HepG2 (cell line): ENCODE measurements around the gene H2AZ1. TPM values are rescaled to one million over a fixed set of nuclear protein-coding genes. Genes with fewer than 3 reads are reported as not detected.

Experiments
- ATAC-seq: fragments of 200-7000 bp; cut with Tn5 transposase; 3 replicates; pipeline ENCODE4 v1.9.1; 2020; ENCODE audit warnings: mild to moderate bottlenecking, moderate library complexity
- BruUV-seq: library from RNA; stranded (reverse); fragments of 400-500 nt; replicated peaks from 2 replicates; lab custom pipeline; 2021; lab: Mats Ljungman, UMichigan
- CTCF ChIA-PET: fragments of 300-600 bp; formaldehyde crosslinking; extraction: SDS; loops from one replicate; lab custom pipeline; 2021; ENCODE audit warnings: low total read pairs, inconsistent platforms, low intra/inter-chr PET ratio; lab: Yijun Ruan, JAX
- POLR2A ChIA-PET: fragments of 350-600 bp; sonication (Branson Sonifier 250); formaldehyde crosslinking; loops from one replicate; lab custom pipeline; 2020; ENCODE audit warnings: antibody characterized with exemption, inconsistent platforms; lab: Yijun Ruan, JAX
- DNase-seq: peaks from one replicate; pipeline ENCODE4 v3.0.0-alpha.2; 2015; ENCODE audit warnings: low spot score
- FAIRE-seq: peaks from 3 replicates; lab custom pipeline; 2011; peaks lifted over from hg19 to GRCh38; lab: Jason Lieb, UNC
- H2AFZ ChIP-seq: one replicate; pipeline ENCODE4 v1.6.1; 2011; ENCODE audit warnings: low read length, inconsistent platforms
- H3K27ac ChIP-seq: fragments of 300-600 bp; 3 replicates; pipeline ENCODE4 v1.8.0; 2011; ENCODE audit warnings: mixed run types, mild to moderate bottlenecking, mixed read lengths, low read length, inconsistent platforms; ENCODE audit not compliant: insufficient read depth; ENCODE audit errors: extremely low read length
- H3K27me3 ChIP-seq, 2 experiments: fragments of 200-600 bp in 1 of 2; 2 replicates in 1 of 2; 3 replicates in 1 of 2; pipeline versions ENCODE4 v1.6.0 to v1.8.0; 2011; ENCODE audit warnings: low read length in 2 of 2, mild to moderate bottlenecking in 2 of 2, moderate library complexity in 2 of 2, inconsistent platforms in 1 of 2; ENCODE audit not compliant: insufficient read depth in 2 of 2, control insufficient read depth in 1 of 2
- H3K36me3 ChIP-seq, 2 experiments: fragments of 200-600 bp in 1 of 2; replicated peaks in 1 of 2; 2 replicates in 1 of 2; 3 replicates in 1 of 2; pipeline versions ENCODE4 v1.5.1 to v1.8.0; 2011; ENCODE audit warnings: low read length in 2 of 2, inconsistent platforms in 1 of 2; ENCODE audit not compliant: insufficient read depth in 2 of 2, control insufficient read depth in 1 of 2
- H3K4me1 ChIP-seq: 2 replicates; pipeline ENCODE4 v1.5.1; 2012; ENCODE audit warnings: low read length, inconsistent platforms; ENCODE audit not compliant: insufficient read depth
- H3K4me2 ChIP-seq: 2 replicates; pipeline ENCODE4 v1.6.0; 2011; ENCODE audit warnings: low read depth, low read length, inconsistent platforms
- H3K4me3 ChIP-seq, 3 experiments: fragments of 200-600 bp in 1 of 3; sonication (generic), shearing (Covaris generic) in 1 of 3; replicated peaks in 1 of 3; 2 replicates each; pipeline ENCODE4 v1.5.1; 2011 to 2016; ENCODE audit warnings: low read length in 3 of 3, inconsistent platforms in 2 of 3, low read depth in 2 of 3, mild to moderate bottlenecking in 2 of 3, control low read depth in 1 of 3, mixed read lengths in 1 of 3; ENCODE audit not compliant: insufficient read depth in 1 of 3
- H3K79me2 ChIP-seq: one replicate; pipeline ENCODE4 v1.6.1; 2011; ENCODE audit warnings: low read length, inconsistent platforms; ENCODE audit not compliant: insufficient read depth
- H3K9ac ChIP-seq: 2 replicates; pipeline ENCODE4 v1.6.0; 2011; ENCODE audit warnings: mild to moderate bottlenecking, low read depth, low read length, inconsistent platforms; ENCODE audit not compliant: insufficient read depth
- H3K9me3 ChIP-seq: 2 replicates; pipeline ENCODE4 v1.5.1; 2012; ENCODE audit warnings: mild to moderate bottlenecking, low read length
- H4K20me1 ChIP-seq: 2 replicates; pipeline ENCODE4 v1.6.0; 2011; ENCODE audit warnings: inconsistent platforms, mild to moderate bottlenecking, low read length, moderate library complexity; ENCODE audit not compliant: insufficient read depth
- EP300 ChIP-seq, 3 experiments: sonication (generic) in 1 of 3; formaldehyde crosslinking in 1 of 3; IDR thresholded peaks; 2 replicates each; pipeline versions ENCODE4 v1.5.1 to v1.6.1; 2011 to 2020; ENCODE audit warnings: low read depth in 2 of 3, low read length in 2 of 3, borderline replicate concordance in 1 of 3, improper control_type of control experiment in 1 of 3, mild to moderate bottlenecking in 1 of 3, missing genetic modification reagents in 1 of 3, moderate library complexity in 1 of 3
- FOXA1 ChIP-seq, 2 experiments: fragments of 450-650 bp in 1 of 2; sonication (generic) in 1 of 2; formaldehyde crosslinking in 1 of 2; IDR thresholded peaks; 2 replicates each; pipeline versions ENCODE4 v1.4.0 to v1.6.1; 2016 to 2020; ENCODE audit warnings: missing genetic modification reagents in 1 of 2
- POLR2G ChIP-seq: fragments of 200-400 bp; formaldehyde crosslinking; IDR thresholded peaks from 2 replicates; pipeline ENCODE4 v1.6.1; 2018; ENCODE audit warnings: mild to moderate bottlenecking, low read depth, low read length, moderate library complexity
- SALL2 ChIP-seq: sonication (generic); formaldehyde crosslinking; IDR thresholded peaks from 2 replicates; pipeline ENCODE4 v1.8.1; 2023; ENCODE audit warnings: mild to moderate bottlenecking, missing genetic modification reagents, inconsistent platforms
- SETDB1 ChIP-seq: sonication (generic); formaldehyde crosslinking; IDR thresholded peaks from 2 replicates; pipeline ENCODE4 v1.5.1; 2020; ENCODE audit warnings: missing genetic modification reagents, mild to moderate bottlenecking, borderline replicate concordance
- SIX4 ChIP-seq: sonication (generic); formaldehyde crosslinking; IDR thresholded peaks from 2 replicates; pipeline ENCODE4 v1.4.0; 2020; ENCODE audit warnings: missing genetic modification reagents
- YY1 ChIP-seq: IDR thresholded peaks from 2 replicates; pipeline ENCODE4 v1.6.1; 2011; ENCODE audit warnings: low read length, low read depth, moderate library complexity, mild to moderate bottlenecking; ENCODE audit not compliant: insufficient read depth, insufficient replicate concordance
- ZNF33B ChIP-seq: sonication (generic); formaldehyde crosslinking; IDR thresholded peaks from 2 replicates; pipeline ENCODE4 v1.5.1; 2020; ENCODE audit warnings: mild to moderate bottlenecking, missing genetic modification reagents
- ZNF616 ChIP-seq: sonication (generic); formaldehyde crosslinking; IDR thresholded peaks from 2 replicates; pipeline ENCODE4 v1.5.0; 2020; ENCODE audit warnings: low read depth, mild to moderate bottlenecking, missing genetic modification reagents
- ZNF841 ChIP-seq: sonication (generic); formaldehyde crosslinking; IDR thresholded peaks from 2 replicates; pipeline ENCODE4 v1.8.1; 2023; ENCODE audit warnings: missing genetic modification reagents, borderline replicate concordance
- in situ Hi-C: cut with HindIII; loops from 2 replicates; pipeline ENCODE4 v1.10.0; 2017; ENCODE audit warnings: low pct_unique_long_range_greater_than_20kb; ENCODE audit not compliant: extremely low pct_ligation_motif_present
- intact Hi-C: fragments of 100-400 bp; cut with micrococcal nuclease; formaldehyde crosslinking; loops from one replicate; pipeline ENCODE4 v1.10.0; 2022; ENCODE audit not compliant: unreplicated experiment
- polyA plus RNA-seq, 8 experiments: library from polyadenylated mRNA; depleted of rRNA in 3 of 8; stranded (reverse) in 7 of 8; unstranded in 1 of 8; fragments of >200 nt; fragmentation: Illumina TruSeq in 4 of 8; extraction: Trizol in 4 of 8; gene quantifications; 2 replicates each; pipeline versions ENCODE4 v1.2.1 to v1.2.3, GENCODE V29; 2011 to 2016; ENCODE audit warnings: low read depth in 4 of 8, missing spikeins in 1 of 8, mixed read lengths in 1 of 8; ENCODE audit not compliant: insufficient read depth in 1 of 8
- total RNA-seq, 5 experiments: library from RNA; depleted of rRNA; stranded (reverse); fragments of >200 nt; fragmentation: Illumina TruSeq; extraction: Trizol; gene quantifications; 2 replicates each; pipeline ENCODE4 v1.2.3, GENCODE V29; 2016; ENCODE audit warnings: low read depth in 1 of 5
- TF ChIP-seq, protein P1 (sequence below): sonication (generic); formaldehyde crosslinking; IDR thresholded peaks from 2 replicates; pipeline ENCODE4 v1.4.0; 2020; ENCODE audit warnings: missing genetic modification reagents

The H2AZ1 gene
- total and polyA plus RNA-seq, 2 of the 13 experiments (the other 11 are each of a cell fraction or from before 2014, with no cell fraction given), result 301 to 574 TPM

DNA sequence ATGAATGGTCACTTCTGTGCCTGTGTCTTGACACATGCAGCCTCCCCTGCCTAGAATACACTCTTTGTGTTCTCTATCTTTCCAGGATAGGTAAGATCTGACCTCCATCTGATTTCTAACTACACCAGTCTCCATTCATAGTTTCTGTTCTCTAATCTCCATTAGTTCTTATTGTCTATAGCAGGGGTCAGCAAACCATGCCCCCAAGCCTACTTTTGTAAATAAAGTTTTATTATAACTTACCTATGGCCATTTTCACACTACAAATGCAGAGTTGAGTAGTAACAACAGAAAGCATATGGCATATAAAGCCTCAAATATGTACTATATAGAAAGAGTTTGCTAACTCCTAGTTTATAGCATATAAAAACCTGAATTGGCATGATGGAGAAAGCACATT is 37.6 kb upstream of the H2AZ1 start:
- H3K9me3 ChIP-seq, result no peaks in the 10 kb centered on the region
- H2AFZ ChIP-seq, result no peak overlapping the region
- intact Hi-C loops, result no loop called here
- ChIA-PET POLR2A (no interaction called here), CTCF (no interaction called here)
- TF ChIP-seq EP300 (IDR thresholded peaks at IDR 0.05; ENCODE audit: low read depth in 2 of 2, low read length in 2 of 2), result no peak
- no peak for TF ChIP-seq EP300 (CRISPR knock-in tag; IDR thresholded peaks at IDR 0.05; ENCODE audit: borderline replicate concordance)
- no peak for TF ChIP-seq YY1
- TF ChIP-seq SIX4 (CRISPR knock-in tag), result no peak
- TF ChIP-seq, protein P1, sequence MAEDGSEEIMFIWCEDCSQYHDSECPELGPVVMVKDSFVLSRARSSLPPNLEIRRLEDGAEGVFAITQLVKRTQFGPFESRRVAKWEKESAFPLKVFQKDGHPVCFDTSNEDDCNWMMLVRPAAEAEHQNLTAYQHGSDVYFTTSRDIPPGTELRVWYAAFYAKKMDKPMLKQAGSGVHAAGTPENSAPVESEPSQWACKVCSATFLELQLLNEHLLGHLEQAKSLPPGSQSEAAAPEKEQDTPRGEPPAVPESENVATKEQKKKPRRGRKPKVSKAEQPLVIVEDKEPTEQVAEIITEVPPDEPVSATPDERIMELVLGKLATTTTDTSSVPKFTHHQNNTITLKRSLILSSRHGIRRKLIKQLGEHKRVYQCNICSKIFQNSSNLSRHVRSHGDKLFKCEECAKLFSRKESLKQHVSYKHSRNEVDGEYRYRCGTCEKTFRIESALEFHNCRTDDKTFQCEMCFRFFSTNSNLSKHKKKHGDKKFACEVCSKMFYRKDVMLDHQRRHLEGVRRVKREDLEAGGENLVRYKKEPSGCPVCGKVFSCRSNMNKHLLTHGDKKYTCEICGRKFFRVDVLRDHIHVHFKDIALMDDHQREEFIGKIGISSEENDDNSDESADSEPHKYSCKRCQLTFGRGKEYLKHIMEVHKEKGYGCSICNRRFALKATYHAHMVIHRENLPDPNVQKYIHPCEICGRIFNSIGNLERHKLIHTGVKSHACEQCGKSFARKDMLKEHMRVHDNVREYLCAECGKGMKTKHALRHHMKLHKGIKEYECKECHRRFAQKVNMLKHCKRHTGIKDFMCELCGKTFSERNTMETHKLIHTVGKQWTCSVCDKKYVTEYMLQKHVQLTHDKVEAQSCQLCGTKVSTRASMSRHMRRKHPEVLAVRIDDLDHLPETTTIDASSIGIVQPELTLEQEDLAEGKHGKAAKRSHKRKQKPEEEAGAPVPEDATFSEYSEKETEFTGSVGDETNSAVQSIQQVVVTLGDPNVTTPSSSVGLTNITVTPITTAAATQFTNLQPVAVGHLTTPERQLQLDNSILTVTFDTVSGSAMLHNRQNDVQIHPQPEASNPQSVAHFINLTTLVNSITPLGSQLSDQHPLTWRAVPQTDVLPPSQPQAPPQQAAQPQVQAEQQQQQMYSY, result no peak
- TF ChIP-seq FOXA1 (IDR thresholded peaks at IDR 0.05), result no peak
- TF ChIP-seq FOXA1 (CRISPR knock-in tag; IDR thresholded peaks at IDR 0.05), result no peak
- no peak for TF ChIP-seq ZNF616
- no peak for TF ChIP-seq ZNF841
- TF ChIP-seq POLR2G, result no peak
- no peak for TF ChIP-seq ZNF33B (CRISPR knock-in tag)
- no peak for TF ChIP-seq SALL2 (CRISPR knock-in tag)
- no peak for TF ChIP-seq SETDB1
- no peaks in the 10 kb centered on the region for H3K27me3 ChIP-seq
- H3K36me3 ChIP-seq, result no peaks in the 10 kb centered on the region
- H3K4me2 ChIP-seq, result no peak overlapping the region
- DNase-seq (no peak), ATAC-seq (no peak), FAIRE-seq (no peak)
- in situ Hi-C loops, result no loop called here
- BruUV-seq, result no TSS peak
- H3K4me1 ChIP-seq, result no peaks in the 10 kb centered on the region
- no peak overlapping the region for H3K27ac ChIP-seq
- no peak overlapping the region for H3K4me3 ChIP-seq
- H3K79me2 ChIP-seq, result no peaks in the 10 kb centered on the region
- H3K9ac ChIP-seq, result no peak overlapping the region
- no peaks in the 10 kb centered on the region for H4K20me1 ChIP-seq
